Mucosa of descending colon (tissue), 3 donors: ENCODE data around the gene EDRF1. TPM values are rescaled to one million over a fixed set of nuclear protein-coding genes. Genes with fewer than 3 reads are reported as not detected.
"Not testable (repeated sequence)": the region's sequence is repeated elsewhere in the genome, so short reads cannot be mapped to it uniquely, and the experiment has no call there.

Source experiments
- ATAC-seq: fragments of 200-7000 bp; cut with Tn5 transposase; one replicate; pipeline ENCODE4 v1.9.1; 2020; ENCODE audit warnings: mild to moderate bottlenecking, moderate library complexity
- DNase-seq, 3 donors: peaks; one replicate each; pipeline ENCODE4 v3.0.0-alpha.2; 2020
- H3K36me3 ChIP-seq: fragments of 200-600 bp; one replicate; pipeline ENCODE4 v1.8.0; 2021; ENCODE audit warnings: low read depth, mild to moderate bottlenecking
- H3K4me1 ChIP-seq: fragments of 200-600 bp; one replicate; pipeline ENCODE4 v1.8.0; 2021; ENCODE audit warnings: low read depth, mild to moderate bottlenecking
- H3K4me3 ChIP-seq: fragments of 200-600 bp; one replicate; pipeline ENCODE4 v1.8.0; 2021; ENCODE audit warnings: mild to moderate bottlenecking
- H3K9me3 ChIP-seq: fragments of 200-600 bp; one replicate; pipeline ENCODE4 v1.8.0; 2021; ENCODE audit warnings: mild to moderate bottlenecking
- intact Hi-C, 2 donors: fragments of 100-400 bp; cut with DNase I in 1 of 2; cut with micrococcal nuclease in 1 of 2; formaldehyde crosslinking; loops; one replicate each; pipeline versions ENCODE4 v1.11.0 to v1.11.1; 2022; cut with DNase I, micrococcal nuclease
- total RNA-seq, 3 donors: library from RNA; stranded (reverse); fragmentation: NEBNext Ultra II Directional in 2 of 3; extraction: Animal tissue kit (Norgen Biotek cat#: 25700) in 2 of 3; gene quantifications; one replicate each; pipeline versions ENCODE4 v1.2.1 to v1.2.4, GENCODE V29; 2021 to 2023
- TF ChIP-seq, protein P1 (sequence below): fragments of 200-600 bp; IDR thresholded peaks from one replicate; pipeline ENCODE4 v1.8.0; 2022; ENCODE audit warnings: antibody characterized with exemption, mild to moderate bottlenecking
- donor health status: DM: no; HTN: no; CAD: no; lungs with moderate emphysema.
- donor health status: DM: no; HTN: no; CAD: no.
- donor health status: DM: no; HTN: yes; CAD: no.

Gene EDRF1
- total RNA-seq, 3 donors from 2014 or later: 20.3 to 24.3 (median 23.5) TPM

DNA sequence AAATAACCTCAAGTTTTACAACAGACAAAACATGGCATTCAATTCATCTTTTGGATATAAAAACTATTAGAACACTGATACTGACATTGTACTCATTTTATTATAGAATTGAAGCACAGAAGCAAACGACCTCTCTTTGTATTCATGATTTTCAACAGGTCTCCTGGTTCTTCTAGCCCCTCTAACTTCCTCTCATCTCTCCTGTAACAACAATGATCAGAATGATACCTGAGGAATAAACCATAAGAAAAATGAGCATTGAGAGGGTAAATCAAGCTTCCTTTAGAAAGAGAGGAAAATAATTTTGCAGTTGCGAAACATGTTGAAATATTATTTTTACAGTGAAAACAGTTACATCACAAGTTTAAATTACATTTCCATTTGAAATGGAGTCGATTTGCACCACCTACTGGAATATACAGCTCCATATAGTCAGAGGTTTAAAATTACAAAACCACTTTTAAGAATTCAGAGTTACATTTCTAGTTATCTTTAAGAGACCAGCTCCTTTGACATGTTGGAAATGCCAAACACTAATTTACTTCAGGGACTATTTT, 19.1 kb upstream of the EDRF1 start:
- Histone ChIP-seq H3K9me3 (no peaks in the 10 kb centered on the region), H3K4me1 (no peaks in the 10 kb centered on the region), H3K4me3 (no peak overlapping the region), H3K36me3 (no peaks in the 10 kb centered on the region)
- intact Hi-C loops: no loop called here
- DNase-seq (no peak), ATAC-seq (no peak)
- TF ChIP-seq, protein P1, sequence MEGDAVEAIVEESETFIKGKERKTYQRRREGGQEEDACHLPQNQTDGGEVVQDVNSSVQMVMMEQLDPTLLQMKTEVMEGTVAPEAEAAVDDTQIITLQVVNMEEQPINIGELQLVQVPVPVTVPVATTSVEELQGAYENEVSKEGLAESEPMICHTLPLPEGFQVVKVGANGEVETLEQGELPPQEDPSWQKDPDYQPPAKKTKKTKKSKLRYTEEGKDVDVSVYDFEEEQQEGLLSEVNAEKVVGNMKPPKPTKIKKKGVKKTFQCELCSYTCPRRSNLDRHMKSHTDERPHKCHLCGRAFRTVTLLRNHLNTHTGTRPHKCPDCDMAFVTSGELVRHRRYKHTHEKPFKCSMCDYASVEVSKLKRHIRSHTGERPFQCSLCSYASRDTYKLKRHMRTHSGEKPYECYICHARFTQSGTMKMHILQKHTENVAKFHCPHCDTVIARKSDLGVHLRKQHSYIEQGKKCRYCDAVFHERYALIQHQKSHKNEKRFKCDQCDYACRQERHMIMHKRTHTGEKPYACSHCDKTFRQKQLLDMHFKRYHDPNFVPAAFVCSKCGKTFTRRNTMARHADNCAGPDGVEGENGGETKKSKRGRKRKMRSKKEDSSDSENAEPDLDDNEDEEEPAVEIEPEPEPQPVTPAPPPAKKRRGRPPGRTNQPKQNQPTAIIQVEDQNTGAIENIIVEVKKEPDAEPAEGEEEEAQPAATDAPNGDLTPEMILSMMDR: no peak

DNA sequence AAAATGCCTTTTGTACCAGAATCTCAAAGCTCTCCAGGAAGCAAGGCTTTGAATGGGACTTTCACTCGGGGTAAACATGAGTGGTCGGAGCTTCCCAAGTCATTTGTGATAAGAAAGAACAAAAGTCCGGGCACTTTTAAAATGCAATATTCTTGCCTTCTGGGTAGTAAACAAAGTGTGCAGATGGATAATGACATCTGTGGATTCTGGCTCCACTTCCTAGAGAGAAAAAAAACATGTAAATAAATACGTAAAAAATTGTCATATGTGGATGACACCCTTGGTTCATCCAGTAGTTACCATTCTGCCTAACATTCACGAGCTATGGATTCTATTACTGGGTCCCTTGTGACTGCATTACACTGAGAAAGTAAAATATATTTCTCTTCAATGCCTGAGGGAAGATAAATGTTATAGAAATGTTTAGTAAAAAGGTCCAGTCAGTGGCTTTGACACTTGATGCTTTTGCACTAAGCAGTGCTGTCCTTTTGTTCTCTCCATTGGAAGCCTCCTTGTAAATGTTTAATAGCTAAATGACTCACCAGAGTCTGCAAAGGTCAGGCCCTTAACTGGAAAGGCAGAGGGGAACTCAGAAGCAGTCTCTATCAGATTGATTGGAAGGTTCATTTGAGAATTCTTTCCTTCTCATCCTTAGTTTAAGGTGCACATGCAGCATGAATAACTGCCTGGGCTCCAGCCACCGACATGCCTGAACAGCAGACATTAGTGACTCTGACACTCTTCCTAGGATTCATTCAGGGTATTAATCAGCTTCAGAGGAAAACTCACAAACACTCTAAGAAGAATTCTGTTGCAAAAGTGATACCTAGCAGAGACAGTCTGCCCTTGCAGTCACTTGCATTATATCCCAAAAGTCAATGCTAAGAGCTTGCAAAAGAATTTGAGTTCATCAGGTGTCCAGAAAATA, 11.7 kb upstream of the EDRF1 start:
- no peak overlapping the region for H3K4me3 ChIP-seq
- H3K36me3 ChIP-seq: no peaks in the 10 kb centered on the region
- DNase-seq (no peak), ATAC-seq (peak; percentile 81)
- H3K9me3 ChIP-seq: no peaks in the 10 kb centered on the region
- intact Hi-C loops: no loop called here
- no peaks in the 10 kb centered on the region for H3K4me1 ChIP-seq
- TF ChIP-seq, protein P1: no peak

DNA sequence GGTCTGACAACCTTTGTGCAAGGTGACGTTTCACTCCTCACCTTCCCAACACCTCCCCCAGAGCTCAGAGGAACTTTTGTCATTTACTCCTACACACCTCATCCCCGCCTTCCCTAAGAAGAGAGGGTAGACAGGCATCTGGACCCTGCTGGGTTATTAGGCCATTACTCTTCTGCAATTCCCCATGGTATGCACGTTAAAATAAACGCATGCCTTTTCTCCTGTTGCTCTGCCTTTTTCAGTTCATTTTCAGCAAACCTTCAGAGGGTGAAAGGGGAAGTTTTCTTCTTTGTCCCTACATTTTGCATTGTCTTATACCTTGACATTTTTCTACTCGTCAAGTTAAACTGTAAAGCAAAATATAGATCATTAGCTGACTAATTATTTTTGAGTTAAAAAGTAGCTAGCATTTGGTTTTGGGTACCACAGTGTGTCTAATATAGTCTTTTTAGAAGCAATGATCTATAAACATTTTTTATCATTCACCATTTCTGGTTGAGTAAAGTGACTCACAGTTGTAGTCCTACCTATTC, 10.5 kb upstream of the EDRF1 start:
- H3K9me3 ChIP-seq: no peaks in the 10 kb centered on the region
- no peaks in the 10 kb centered on the region for H3K4me1 ChIP-seq
- intact Hi-C loops: no loop called here
- no peak for ATAC-seq
- H3K36me3 ChIP-seq: no peaks in the 10 kb centered on the region
- TF ChIP-seq, protein P1: no peak
- no peak for DNase-seq
- H3K4me3 ChIP-seq: no peak overlapping the region

DNA sequence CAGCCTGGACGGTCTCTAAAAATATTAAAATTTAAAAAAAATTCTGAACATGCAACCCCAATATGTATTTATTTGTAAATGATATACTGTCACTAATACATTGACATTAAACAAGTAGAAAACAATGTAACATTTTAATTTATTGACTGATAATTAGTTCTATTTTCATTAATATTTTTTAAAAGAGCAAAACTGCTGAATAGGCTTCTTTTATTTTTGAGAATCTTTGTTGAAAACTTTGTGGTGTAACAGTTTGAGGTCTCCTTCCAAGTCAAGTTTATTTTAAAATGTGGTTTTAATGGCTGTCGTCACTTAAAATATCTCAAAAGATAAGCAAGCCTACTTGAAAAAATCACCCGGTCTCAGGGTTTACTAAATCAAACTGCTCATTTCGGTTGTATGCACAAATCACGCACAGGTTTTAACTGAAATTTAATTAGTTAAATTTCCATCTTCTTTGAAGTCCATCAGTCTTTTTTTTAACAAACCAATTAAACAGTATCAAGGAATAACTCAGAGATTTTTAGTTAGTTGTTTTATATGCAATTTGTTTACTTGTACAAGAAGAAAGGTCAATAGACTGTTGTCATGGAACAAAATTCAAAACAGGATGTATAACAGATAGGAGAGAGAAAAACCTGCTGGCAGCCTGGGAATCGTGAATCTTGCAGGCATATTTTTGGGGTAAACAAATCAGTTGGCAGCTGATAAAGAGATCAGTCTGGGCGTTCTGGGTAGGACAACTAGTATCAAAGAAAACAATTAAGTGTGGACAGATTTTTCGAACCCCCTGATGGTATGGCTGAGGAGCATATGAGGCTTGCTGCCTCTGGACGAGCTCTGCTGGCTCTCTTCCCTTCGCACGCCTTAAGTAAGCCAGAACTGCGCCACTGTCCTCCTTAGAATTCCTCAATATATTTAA, 9.7 kb upstream of the EDRF1 start:
- DNase-seq: no peak
- no peak for ATAC-seq
- intact Hi-C loops: no loop called here
- H3K36me3 ChIP-seq: no peaks in the 10 kb centered on the region
- TF ChIP-seq, protein P1: no peak
- H3K4me1 ChIP-seq: no peaks in the 10 kb centered on the region
- H3K9me3 ChIP-seq: no peaks in the 10 kb centered on the region
- no peak overlapping the region for H3K4me3 ChIP-seq

DNA sequence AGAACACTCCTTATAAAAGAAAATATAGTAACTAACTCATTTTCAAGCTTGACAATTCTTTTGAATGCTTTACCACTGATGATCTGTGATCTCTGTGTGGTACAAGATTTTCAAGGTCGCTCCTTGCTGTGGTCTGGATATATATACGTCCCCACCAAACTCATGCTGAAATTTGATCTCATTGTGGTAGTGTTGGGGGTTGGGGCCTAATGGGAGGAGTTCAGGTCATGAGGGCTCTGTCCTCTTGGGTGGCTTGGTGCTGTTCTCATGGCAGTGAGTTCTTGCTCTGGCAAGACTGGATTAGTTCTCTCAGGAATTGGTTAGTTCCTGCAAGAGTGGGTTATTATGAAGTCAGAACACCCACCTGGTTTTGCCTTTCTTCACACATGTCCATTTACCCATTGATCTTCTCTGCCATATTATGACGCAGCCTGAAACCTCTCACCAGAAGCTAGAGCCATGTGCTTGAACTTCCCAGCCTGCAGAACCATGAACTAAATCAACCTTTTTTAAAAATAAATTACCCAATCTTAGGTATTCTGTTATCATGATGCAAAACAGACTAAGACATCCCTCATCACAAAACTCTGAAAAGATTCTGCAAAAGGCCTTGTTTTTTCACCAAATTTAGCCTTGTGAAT, 8.3 kb upstream of the EDRF1 start:
- TF ChIP-seq, protein P1: no peak
- ATAC-seq (no peak), DNase-seq (no peak)
- H3K4me1 ChIP-seq: no peaks in the 10 kb centered on the region
- intact Hi-C loops: no loop called here
- H3K36me3 ChIP-seq: no peaks in the 10 kb centered on the region
- no peaks in the 10 kb centered on the region for H3K9me3 ChIP-seq
- no peak overlapping the region for H3K4me3 ChIP-seq

DNA sequence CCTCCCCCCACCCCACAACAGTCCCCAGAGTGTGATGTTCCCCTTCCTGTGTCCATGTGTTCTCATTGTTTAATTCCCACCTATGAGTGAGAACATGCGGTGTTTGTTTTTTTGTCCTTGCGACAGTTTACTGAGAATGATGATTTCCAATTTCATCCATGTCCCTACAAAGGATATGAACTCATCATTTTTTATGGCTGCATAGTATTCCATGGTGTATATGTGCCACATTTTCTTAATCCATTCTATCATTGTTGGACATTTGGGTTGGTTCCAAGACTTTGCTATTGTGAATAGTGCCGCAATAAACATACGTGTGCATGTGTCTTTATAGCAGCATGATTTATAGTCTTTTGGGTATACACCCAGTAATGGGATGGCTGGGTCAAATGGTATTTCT, 4.8 kb upstream of the EDRF1 start:
- intact Hi-C loops, H3K9me3 ChIP-seq, H3K4me3 ChIP-seq, H3K4me1 ChIP-seq, H3K36me3 ChIP-seq, DNase-seq, ATAC-seq: not testable (repeated sequence)
